NCI-H2029 (cell line): ENCODE data around the gene RIC8B.
A peak's percentile ranks its signal among the peaks of the same experiment; 100 is the strongest.

ENCODE experiments used
- DNase-seq: peaks from one replicate; lab custom pipeline; 2025; lab: John Stamatoyannopoulos, UW

Gene RIC8B

GRCh38 chr12:106868982-106869700, 94.7 kb downstream of the RIC8B start:
- DNase-seq = no peak

GRCh38 chr12:106870116-106870515, 95.6 kb downstream of the RIC8B start:
- DNase-seq = no peak

GRCh38 chr12:106871477-106871876, 97.0 kb downstream of the RIC8B start:
- no peak for DNase-seq

- no peak for DNase-seq
These were observed 99.5 kb downstream of the RIC8B start for GRCh38 chr12:106873983-106874382.

GRCh38 chr12:106878804-106879203, 104.3 kb downstream of the RIC8B start:
- DNase-seq = peak; percentile 56

DNA sequence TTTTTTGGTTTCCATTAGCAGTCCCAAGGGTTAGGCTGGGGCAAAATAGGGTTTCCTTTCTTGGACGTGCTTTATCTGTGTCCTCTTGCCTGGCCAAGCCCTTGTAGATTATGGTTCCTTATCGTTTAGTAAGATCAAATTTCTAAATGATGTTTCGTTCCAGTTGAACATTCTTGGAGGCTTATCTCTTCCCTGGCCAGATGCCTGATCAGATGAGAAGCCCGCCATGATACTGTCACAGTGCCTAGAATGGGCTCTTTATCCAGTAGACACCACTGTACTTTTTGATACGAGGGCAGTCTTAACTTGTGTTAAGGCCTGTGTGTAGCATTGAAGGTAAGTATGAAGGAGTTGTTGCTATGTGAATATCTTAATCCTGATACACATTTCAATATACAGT, 105.1 kb downstream of the RIC8B start:
- DNase-seq = no peak

GRCh38 chr12:106883426-106883825, 108.9 kb downstream of the RIC8B start:
- DNase-seq = no peak

DNA sequence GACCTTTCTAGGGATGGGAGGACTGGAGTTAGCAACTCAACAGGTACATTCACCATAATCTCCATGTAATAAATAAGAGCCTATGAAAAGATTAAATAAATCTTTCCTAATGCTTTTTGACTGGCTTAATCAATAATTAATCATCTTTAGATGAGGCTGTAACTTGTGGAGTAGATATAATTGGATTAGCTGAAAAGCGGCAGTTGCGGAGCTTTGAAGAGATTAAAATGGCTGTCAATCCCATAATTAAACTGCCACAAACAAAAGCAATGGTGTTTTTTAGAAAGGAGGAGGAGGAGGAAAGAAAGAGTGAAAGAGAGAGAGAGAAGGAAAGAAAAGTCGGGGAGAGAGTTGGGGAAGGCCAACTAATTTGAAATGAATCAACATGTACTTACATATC, 110.5 kb downstream of the RIC8B start:
- no peak for DNase-seq

GRCh38 chr12:106885541-106886249, 111.2 kb downstream of the RIC8B start:
- no peak for DNase-seq

DNA sequence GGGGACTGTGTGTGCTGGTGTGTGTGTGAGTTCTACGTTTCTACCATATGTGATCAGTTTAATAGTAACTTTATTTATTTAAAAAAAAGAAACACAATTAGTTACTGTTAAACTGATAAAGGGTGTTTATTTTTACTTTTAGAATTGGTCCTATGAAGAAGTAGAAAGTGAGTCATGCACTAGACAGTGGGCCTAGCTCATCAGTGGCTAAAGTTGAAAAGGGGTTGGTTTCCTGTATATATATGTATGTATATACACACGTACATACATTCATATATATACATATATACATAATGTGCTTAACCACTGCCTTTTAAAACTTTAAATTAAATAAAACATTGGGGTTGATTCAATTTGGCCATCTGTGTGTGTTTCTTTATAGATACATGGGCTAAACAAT, 112.5 kb downstream of the RIC8B start:
- DNase-seq = no peak

- DNase-seq = no peak
These were observed 114.0 kb downstream of the RIC8B start for GRCh38 chr12:106888348-106888970.

DNA sequence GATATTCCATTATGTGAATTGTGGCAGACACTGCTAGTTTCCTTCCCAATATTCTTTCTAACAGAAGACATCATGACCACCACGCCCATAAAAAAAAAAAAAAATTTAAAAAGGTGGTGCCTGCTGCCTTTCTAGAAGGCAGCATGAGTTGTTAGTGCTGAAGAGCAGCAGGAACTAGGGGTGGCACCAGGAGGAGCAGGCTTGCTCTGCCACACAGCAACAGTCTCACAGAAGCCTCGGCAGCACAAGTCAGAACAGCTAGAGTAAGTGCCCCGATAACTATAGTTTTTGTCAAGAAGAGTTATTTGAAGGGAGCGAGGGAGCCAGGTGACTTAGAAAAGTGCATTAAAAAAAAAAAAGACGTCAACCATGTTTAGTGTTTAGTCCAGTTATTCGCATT, 114.8 kb downstream of the RIC8B start:
- DNase-seq = no peak

GRCh38 chr12:106889950-106890626, 115.6 kb downstream of the RIC8B start:
- DNase-seq = no peak

- DNase-seq = no peak
These were observed 117.6 kb downstream of the RIC8B start for GRCh38 chr12:106892075-106892474.

DNA sequence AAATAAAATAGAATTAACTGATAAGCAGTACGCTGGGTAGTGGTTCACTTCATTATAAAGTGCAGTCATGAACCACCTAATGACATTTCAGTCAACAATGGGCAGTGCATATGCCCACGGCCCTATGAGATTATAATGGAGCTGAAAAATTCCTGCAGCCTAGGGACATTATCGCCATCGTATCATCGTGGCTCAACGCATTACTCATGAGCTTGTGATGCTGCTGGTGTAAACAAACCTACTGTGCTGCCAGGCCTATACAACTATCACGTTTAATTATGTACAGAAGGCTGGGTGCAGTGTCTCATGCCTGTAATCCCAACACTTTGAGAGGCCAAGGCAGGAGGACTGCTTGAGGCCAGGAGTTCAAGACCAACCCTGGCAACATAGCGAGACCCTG, 119.0 kb downstream of the RIC8B start:
- no peak for DNase-seq

GRCh38 chr12:106894774-106895173, 120.3 kb downstream of the RIC8B start:
- no peak for DNase-seq

DNA sequence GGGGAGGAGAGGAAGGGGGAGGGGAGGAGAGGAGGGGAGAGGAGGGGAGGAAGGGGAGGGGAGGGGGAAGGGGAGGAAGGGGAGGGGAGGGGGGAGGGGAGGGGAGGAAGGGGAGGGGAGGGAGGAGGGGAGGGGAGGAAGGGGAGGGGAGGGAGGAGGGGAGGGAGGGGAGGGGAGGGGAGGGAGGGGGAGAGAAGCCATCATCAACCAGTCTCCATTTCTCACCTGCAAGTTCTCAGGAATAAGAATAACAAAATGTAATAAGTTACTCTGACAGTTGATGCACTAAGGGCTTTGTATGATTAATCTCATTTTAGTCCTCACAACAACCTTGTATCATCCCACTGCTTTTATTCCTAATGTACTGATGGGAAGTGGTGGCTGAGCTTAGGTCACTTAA, 122.1 kb downstream of the RIC8B start:
- DNase-seq = no peak

GRCh38 chr12:106897082-106897481, 122.6 kb downstream of the RIC8B start:
- no peak for DNase-seq

DNA sequence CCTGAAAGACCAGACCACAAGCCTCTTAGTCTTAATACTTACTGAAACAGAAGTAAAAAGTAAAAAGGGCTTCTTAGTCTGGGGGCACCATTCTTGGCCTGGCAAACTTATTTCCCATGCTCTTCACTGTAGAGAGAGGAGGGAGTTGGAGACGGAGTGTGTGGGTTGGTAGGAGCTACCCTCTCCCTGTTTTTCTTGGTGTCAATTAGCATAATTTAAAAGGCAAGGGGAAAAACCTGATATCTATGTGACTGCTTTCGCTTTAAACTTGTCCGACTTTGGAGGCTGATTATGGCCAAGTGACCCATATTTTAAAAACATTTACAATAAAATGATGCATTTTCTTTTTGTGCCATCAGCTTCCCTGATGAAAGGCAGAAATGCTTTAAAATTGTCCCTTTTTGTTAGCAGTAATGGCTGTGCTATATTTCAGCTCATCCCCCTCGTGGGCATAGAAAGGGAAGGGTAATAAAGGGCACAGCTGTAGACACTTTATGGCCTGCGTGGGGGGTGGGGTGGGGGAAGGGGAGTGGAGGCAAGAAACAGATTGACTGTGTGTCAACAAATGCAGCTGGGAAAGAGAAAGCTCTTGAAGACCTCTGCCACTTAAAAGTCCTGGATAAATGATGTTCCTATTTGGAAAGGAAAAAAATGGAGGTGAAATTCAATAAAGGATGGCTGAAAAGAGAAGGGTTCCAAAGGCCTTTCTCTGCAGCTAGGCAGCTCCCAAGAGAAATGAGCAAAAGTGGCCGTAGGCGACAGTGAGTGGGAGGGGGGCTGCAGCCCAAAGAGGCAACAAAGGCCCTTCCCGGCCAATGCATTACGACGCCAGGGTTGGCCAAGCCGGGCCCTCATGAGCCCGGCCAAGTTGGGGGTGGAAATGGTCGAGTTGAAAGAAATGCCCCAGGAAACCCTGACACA, 123.8 kb downstream of the RIC8B start:
- DNase-seq = no peak

DNA sequence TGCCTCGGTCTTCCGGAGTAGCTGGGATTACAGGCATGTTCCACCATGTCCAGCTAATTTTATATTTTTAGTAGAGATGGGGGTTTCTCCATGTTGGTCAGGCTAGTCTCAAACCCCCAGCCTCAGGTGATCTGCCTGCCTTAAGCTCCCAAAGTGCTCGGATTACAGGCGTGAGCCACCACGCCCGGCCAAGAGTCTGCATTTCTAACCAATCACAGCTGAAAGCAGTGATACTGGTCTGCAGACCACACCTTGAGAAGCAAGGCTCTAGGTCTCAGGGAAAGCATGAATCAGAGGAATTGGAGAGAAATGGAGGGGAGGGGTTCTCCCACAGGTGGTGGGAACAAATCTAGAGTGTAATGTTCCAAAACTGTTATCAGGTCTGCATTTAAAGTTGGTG, 126.1 kb downstream of the RIC8B start:
- DNase-seq = no peak

- no peak for DNase-seq
These were observed 126.8 kb downstream of the RIC8B start for GRCh38 chr12:106901276-106901675.

DNA sequence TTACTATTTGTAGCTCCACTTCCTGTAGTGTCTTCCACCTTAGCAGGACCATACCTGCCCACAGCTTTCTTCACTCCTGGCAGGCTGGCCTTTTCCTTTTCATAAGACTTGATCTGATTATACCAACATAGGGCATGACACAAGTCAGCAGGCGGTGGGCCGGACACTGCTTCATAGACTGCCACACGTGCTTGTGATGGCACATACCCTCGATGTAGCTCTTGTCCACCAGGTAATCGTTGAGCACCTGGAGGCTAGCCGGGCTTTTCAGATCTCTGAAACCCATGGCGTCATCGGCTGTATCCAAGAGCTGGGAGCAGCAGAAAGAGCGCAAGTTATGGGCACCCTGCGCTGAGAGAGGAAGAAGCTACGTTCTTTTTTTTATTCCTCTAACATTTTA, 127.6 kb downstream of the RIC8B start:
- no peak for DNase-seq
